Endothelial cell of umbilical vein (primary cell): ENCODE measurements around the gene RAB20. TPM values are rescaled to one million over a fixed set of nuclear protein-coding genes. Genes with fewer than 3 reads are reported as not detected.

Experiments
- BruUV-seq: library from RNA; stranded (reverse); fragments of 400-500 nt; replicated peaks from 2 replicates; lab custom pipeline; 2021; lab: Mats Ljungman, UMichigan
- CTCF ChIA-PET: fragments of 300-600, 350-600 bp; sonication (Branson Sonifier 250); formaldehyde crosslinking; loops from one replicate; lab custom pipeline; 2021; ENCODE audit warnings: antibody characterized with exemption, inconsistent platforms; lab: Charles Lee
- POLR2A ChIA-PET: fragments of 300-600, 350-600 bp; sonication (Branson Sonifier 250); formaldehyde crosslinking; loops from one replicate; lab custom pipeline; 2021; ENCODE audit warnings: antibody characterized with exemption, inconsistent platforms; lab: Charles Lee
- DNase-seq: peaks from one replicate; pipeline ENCODE4 v3.0.0-alpha.2; 2011; ENCODE audit warnings: low read depth, low spot score
- FAIRE-seq: peaks from 2 replicates; lab custom pipeline; 2011; peaks lifted over from hg19 to GRCh38; lab: Jason Lieb, UNC
- H2AFZ ChIP-seq: 2 replicates; pipeline ENCODE4 v1.6.0; 2012; ENCODE audit warnings: low read depth, low read length, control low read depth, inconsistent platforms
- H3K27ac ChIP-seq: 2 replicates; pipeline ENCODE4 v1.5.1; 2011; ENCODE audit warnings: low read depth, mild to moderate bottlenecking, control low read depth, low read length, moderate library complexity; ENCODE audit not compliant: insufficient read depth
- H3K27me3 ChIP-seq, 2 experiments: 2 replicates each; pipeline versions ENCODE4 v1.6.0 to v1.6.1; 2011; ENCODE audit warnings: low read length in 2 of 2, mixed read lengths in 1 of 2; ENCODE audit not compliant: control insufficient read depth in 2 of 2, insufficient read depth in 2 of 2
- H3K36me3 ChIP-seq, 2 experiments: 2 replicates in 1 of 2; 3 replicates in 1 of 2; pipeline ENCODE4 v1.5.1; 2011; ENCODE audit warnings: low read length in 2 of 2, mild to moderate bottlenecking in 1 of 2, moderate library complexity in 1 of 2; ENCODE audit not compliant: control insufficient read depth in 2 of 2, insufficient read depth in 2 of 2; ENCODE audit errors: extremely low read depth in 1 of 2
- H3K4me1 ChIP-seq: 3 replicates; pipeline ENCODE4 v1.5.1; 2011; ENCODE audit warnings: mild to moderate bottlenecking, low read length; ENCODE audit not compliant: control insufficient read depth, insufficient read depth; ENCODE audit errors: extremely low read depth
- H3K4me2 ChIP-seq: 2 replicates; pipeline ENCODE4 v1.6.1; 2011; ENCODE audit warnings: low read length, control low read depth, mixed read lengths; ENCODE audit not compliant: insufficient read depth
- H3K4me3 ChIP-seq, 3 experiments: fragments of 200-600 bp in 1 of 3; sonication (generic), shearing (Covaris generic) in 1 of 3; replicated peaks in 1 of 3; 2 replicates each; pipeline ENCODE4 v1.5.1; 2011 to 2016; ENCODE audit warnings: control low read depth in 3 of 3, low read length in 3 of 3, mild to moderate bottlenecking in 2 of 3, inconsistent platforms in 1 of 3, low read depth in 1 of 3, moderate library complexity in 1 of 3; ENCODE audit not compliant: insufficient read depth in 1 of 3
- H3K79me2 ChIP-seq: 2 replicates; pipeline ENCODE4 v1.6.0; 2012; ENCODE audit warnings: low read length, inconsistent platforms; ENCODE audit not compliant: control insufficient read depth, insufficient read depth
- H3K9ac ChIP-seq: replicated peaks from 2 replicates; pipeline ENCODE3; 2011; ENCODE audit warnings: low read length, control low read depth; ENCODE audit not compliant: insufficient read depth; ENCODE audit errors: extremely low read depth
- H3K9me1 ChIP-seq: replicated peaks from 3 replicates; pipeline ENCODE4 v1.6.0; 2011; ENCODE audit warnings: mild to moderate bottlenecking, low read length; ENCODE audit not compliant: control insufficient read depth, insufficient read depth; ENCODE audit errors: extremely low read depth
- H3K9me3 ChIP-seq: replicated peaks from 2 replicates; pipeline ENCODE4 v1.5.1; 2012; ENCODE audit warnings: low read length, inconsistent platforms; ENCODE audit not compliant: control insufficient read depth, insufficient read depth
- H4K20me1 ChIP-seq: replicated peaks from 2 replicates; pipeline ENCODE3; 2011; ENCODE audit warnings: mild to moderate bottlenecking, low read length; ENCODE audit not compliant: control insufficient read depth, insufficient read depth; ENCODE audit errors: extremely low read depth
- CTCF ChIP-seq, 2 donors: IDR thresholded peaks; 1 replicate in 1 of 2; 2 replicates in 1 of 2; pipeline ENCODE4 v1.5.1; 2011; ENCODE audit warnings: low read length in 2 of 2, mild to moderate bottlenecking in 2 of 2, moderate library complexity in 2 of 2, control low read depth in 1 of 2, inconsistent platforms in 1 of 2, low read depth in 1 of 2; ENCODE audit not compliant: insufficient read depth in 1 of 2; ENCODE audit errors: extremely low read depth in 1 of 2
- EZH2 ChIP-seq: IDR thresholded peaks from 2 replicates; pipeline ENCODE4 v1.6.1; 2012; ENCODE audit warnings: borderline replicate concordance, low read depth, mild to moderate bottlenecking, moderate library complexity, low read length, inconsistent platforms; ENCODE audit not compliant: severe bottlenecking
- FOS ChIP-seq: IDR thresholded peaks from 2 replicates; pipeline ENCODE4 v1.6.1; 2011; ENCODE audit warnings: mild to moderate bottlenecking, low read length, moderate library complexity, borderline replicate concordance; ENCODE audit not compliant: insufficient read depth
- GATA2 ChIP-seq: IDR thresholded peaks from 2 replicates; pipeline ENCODE4 v1.7.0; 2011; ENCODE audit warnings: low read depth, mild to moderate bottlenecking, moderate library complexity, mixed read lengths, low read length; ENCODE audit not compliant: insufficient read length, insufficient read depth
- JUN ChIP-seq: IDR thresholded peaks from 2 replicates; pipeline ENCODE4 v1.6.1; 2011; ENCODE audit warnings: borderline replicate concordance, low read depth; ENCODE audit not compliant: insufficient read length, insufficient read depth
- MYC ChIP-seq: IDR thresholded peaks from one replicate; pipeline ENCODE4 v1.6.1; 2011; ENCODE audit warnings: mild to moderate bottlenecking, low read depth, low read length
- POLR2A ChIP-seq: IDR thresholded peaks from 2 replicates; pipeline ENCODE4 v1.6.1; 2012; ENCODE audit warnings: low read depth, mild to moderate bottlenecking, control low read depth, low read length
- POLR2AphosphoS5 ChIP-seq: IDR thresholded peaks from 2 replicates; pipeline ENCODE4 v1.6.1; 2012; ENCODE audit warnings: low read depth, mild to moderate bottlenecking, control low read depth, low read length, moderate library complexity; ENCODE audit not compliant: insufficient read depth
- dilution Hi-C: fragments of 300-500 bp; cut with MboI; formaldehyde crosslinking; loops from one replicate; pipeline ENCODE4 v1.15.0; 2019; ENCODE audit warnings: low sequenced_read_pairs; ENCODE audit not compliant: extremely low pct_ligation_motif_present
- intact Hi-C: fragments of 100-400 bp; cut with micrococcal nuclease; formaldehyde crosslinking; loops from one replicate; pipeline ENCODE4 v1.10.0; 2022
- polyA plus RNA-seq, 4 experiments: library from polyadenylated mRNA; depleted of rRNA in 3 of 4; stranded (reverse) in 3 of 4; unstranded in 1 of 4; fragments of >200 nt; gene quantifications; 2 replicates each; pipeline versions ENCODE4 v1.2.1 to v1.2.3, GENCODE V29; 2011 to 2012; ENCODE audit warnings: missing spikeins in 1 of 4
- total RNA-seq: library from RNA; stranded (reverse); gene quantifications from 2 replicates; pipeline ENCODE4 v1.2.3, GENCODE V29; 2021
- TF ChIP-seq, protein P1 (sequence below): IDR thresholded peaks from 2 replicates; pipeline ENCODE4 v1.6.1; 2011; ENCODE audit not compliant: insufficient read depth, insufficient read length

Gene RAB20
- total and polyA plus RNA-seq, 2 donors (not counting 3 experiments of a cell fraction or from before 2014, with no cell fraction given): 1.3 to 1.7 TPM

DNA sequence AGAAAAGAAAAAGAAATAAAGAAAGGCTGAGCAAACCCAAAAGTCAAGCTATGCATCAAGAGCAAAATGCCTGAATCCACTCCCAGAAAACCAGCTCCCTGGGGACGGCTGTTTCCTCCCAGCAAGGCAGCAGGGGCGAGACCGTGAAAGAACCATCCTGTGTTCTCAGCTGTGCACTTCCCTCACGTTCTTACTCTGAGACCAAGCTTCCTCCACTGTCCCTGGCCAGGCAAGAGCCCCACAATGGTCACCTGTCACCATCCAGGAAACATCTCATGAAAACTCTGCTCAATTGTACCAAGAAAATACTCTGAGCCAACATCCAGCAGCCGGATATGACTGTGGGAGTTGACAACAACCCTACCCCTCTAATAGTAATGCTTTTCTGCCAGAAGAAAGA, 22.9 kb downstream of the RAB20 start:
- BruUV-seq: no TSS peak

GRCh38 chr13:110536006-110536693, 25.4 kb downstream of the RAB20 start:
- FAIRE-seq (no peak), DNase-seq (no peak)
- Histone ChIP-seq H2AFZ (no peak overlapping the region), H3K4me2 (no peak overlapping the region), H3K9ac (no peak overlapping the region), H4K20me1 (no peaks in the 10 kb centered on the region), H3K36me3 (no peaks in the 10 kb centered on the region), H3K27ac (no peak overlapping the region), H3K4me3 (no peak overlapping the region), H3K9me3 (no peaks in the 10 kb centered on the region), H3K27me3 (no peaks in the 10 kb centered on the region), H3K9me1 (no peaks in the 10 kb centered on the region), H3K79me2 (no peaks in the 10 kb centered on the region), H3K4me1 (no peaks in the 10 kb centered on the region)
- ChIA-PET CTCF (interaction anchor here (0.6 to 1.4 kb wide), 2 partner anchors 13 to 126 kb away, joined by 4 read pairs; no protein-coding TSS in a partner anchor), POLR2A (interaction anchor here (0.5 kb wide), 1 partner anchor 21 kb away, joined by 8 read pairs; no protein-coding TSS in a partner anchor)
- dilution Hi-C loops (no loop called here), intact Hi-C loops (no loop called here)
- BruUV-seq: no TSS peak
- no peak for TF ChIP-seq CTCF (IDR thresholded peaks at IDR 0.05; ENCODE audit: extremely low read depth in 1 of 2, insufficient read depth in 1 of 2, low read depth in 1 of 2, low read length in 2 of 2)
- no peak for TF ChIP-seq MYC
- TF ChIP-seq, protein P1, sequence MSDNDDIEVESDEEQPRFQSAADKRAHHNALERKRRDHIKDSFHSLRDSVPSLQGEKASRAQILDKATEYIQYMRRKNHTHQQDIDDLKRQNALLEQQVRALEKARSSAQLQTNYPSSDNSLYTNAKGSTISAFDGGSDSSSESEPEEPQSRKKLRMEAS: no peak
- no peak for TF ChIP-seq POLR2A
- no peak for TF ChIP-seq FOS
- no peak for TF ChIP-seq GATA2
- no peak for TF ChIP-seq EZH2
- TF ChIP-seq JUN: no peak
- no peak for TF ChIP-seq POLR2AphosphoS5

More for the DNA sequence above, 22.9 kb downstream of the RAB20 start:
- H3K4me3 ChIP-seq: no peak overlapping the region
- no peaks in the 10 kb centered on the region for H4K20me1 ChIP-seq
- H3K36me3 ChIP-seq: no peaks in the 10 kb centered on the region
- H3K4me2 ChIP-seq: no peak overlapping the region
- no peak overlapping the region for H2AFZ ChIP-seq
- H3K9me1 ChIP-seq: no peaks in the 10 kb centered on the region
- H3K9ac ChIP-seq: no peak overlapping the region
- no peak for DNase-seq
- dilution Hi-C loops (no loop called here), intact Hi-C loops (no loop called here)
- H3K79me2 ChIP-seq: no peaks in the 10 kb centered on the region
- H3K9me3 ChIP-seq: no peaks in the 10 kb centered on the region
- no peak overlapping the region for H3K27ac ChIP-seq
- CTCF ChIA-PET: interaction anchor here (0.8 kb wide), 1 partner anchor 21 kb away, joined by 3 read pairs; no protein-coding TSS in a partner anchor
- no peak for FAIRE-seq
- no peaks in the 10 kb centered on the region for H3K27me3 ChIP-seq
- H3K4me1 ChIP-seq: no peaks in the 10 kb centered on the region
- POLR2A ChIA-PET: no interaction called here
- TF ChIP-seq, protein P1: no peak
- TF ChIP-seq EZH2: no peak
- TF ChIP-seq MYC: no peak
- TF ChIP-seq JUN: no peak
- TF ChIP-seq POLR2AphosphoS5: no peak
